K562 (cell line): ENCODE measurements around the gene CLIP2. TPM values are rescaled to one million over a fixed set of nuclear protein-coding genes. Genes with fewer than 3 reads are reported as not detected.

Experiments
- ARID2 ChIP-seq: fragments of 450-650 bp; IDR thresholded peaks from 2 replicates; pipeline ENCODE4 v1.6.1; 2017; ENCODE audit warnings: antibody characterized with exemption, mild to moderate bottlenecking
- ATF1 ChIP-seq, 2 experiments: fragments of 450-650 bp in 1 of 2; IDR thresholded peaks; 2 replicates each; pipeline ENCODE4 v1.6.1; 2016; ENCODE audit warnings: missing compliant biosample characterization in 1 of 2, missing genetic modification characterization in 1 of 2
- CC2D1A ChIP-seq: fragments of 450-650 bp; IDR thresholded peaks from 2 replicates; pipeline ENCODE4 v1.6.1; 2017; ENCODE audit warnings: mild to moderate bottlenecking
- CEBPZ ChIP-seq: fragments of 150-350 bp; IDR thresholded peaks from 2 replicates; pipeline ENCODE4 v1.6.1; 2014; ENCODE audit warnings: low read depth, mild to moderate bottlenecking, low read length, borderline replicate concordance
- CLOCK ChIP-seq: fragments of 250-450 bp; sonication (Bioruptor Pico); IDR thresholded peaks from 2 replicates; pipeline ENCODE4 v1.4.0; 2020; ENCODE audit warnings: mild to moderate bottlenecking, moderate library complexity, borderline replicate concordance
- HDAC2 ChIP-seq: fragments of 450-650 bp; IDR thresholded peaks from 2 replicates; pipeline ENCODE4 v1.6.1; 2016; ENCODE audit warnings: mild to moderate bottlenecking
- HLTF ChIP-seq: fragments of 450-650 bp; IDR thresholded peaks from 2 replicates; pipeline ENCODE4 v1.6.1; 2016
- IRF1 ChIP-seq: sonication (generic); formaldehyde crosslinking; IDR thresholded peaks from 2 replicates; pipeline ENCODE4 v1.8.0; 2022; ENCODE audit warnings: missing genetic modification reagents, mild to moderate bottlenecking, borderline replicate concordance
- L3MBTL2 ChIP-seq: fragments of 450-650 bp; IDR thresholded peaks from 2 replicates; pipeline ENCODE4 v1.6.1; 2016; ENCODE audit warnings: mild to moderate bottlenecking, moderate library complexity
- MAFF ChIP-seq: IDR thresholded peaks from 2 replicates; pipeline ENCODE4 v1.6.1; 2012; ENCODE audit warnings: low read length, improper control_type of control experiment
- NCOA4 ChIP-seq: fragments of 450-650 bp; IDR thresholded peaks from 2 replicates; pipeline ENCODE4 v1.6.1; 2018; ENCODE audit warnings: mild to moderate bottlenecking; ENCODE audit not compliant: partially characterized antibody
- NUFIP1 ChIP-seq: fragments of 450-650 bp; IDR thresholded peaks from 2 replicates; pipeline ENCODE4 v1.6.1; 2018; ENCODE audit not compliant: partially characterized antibody
- SIX5 ChIP-seq, 2 experiments: IDR thresholded peaks; 2 replicates each; pipeline ENCODE4 v1.6.1; 2011; ENCODE audit warnings: low read length in 2 of 2, borderline replicate concordance in 1 of 2, low read depth in 1 of 2, mild to moderate bottlenecking in 1 of 2, moderate library complexity in 1 of 2; ENCODE audit not compliant: insufficient read depth in 1 of 2
- TCF7L2 ChIP-seq: fragments of 150-350 bp; IDR thresholded peaks from 2 replicates; pipeline ENCODE4 v1.6.1; 2016; ENCODE audit warnings: low read depth, mild to moderate bottlenecking, low read length, moderate library complexity
- TRIM25 ChIP-seq: fragments of 450-650 bp; IDR thresholded peaks from 2 replicates; pipeline ENCODE4 v1.7.0; 2016; ENCODE audit warnings: borderline replicate concordance
- U2AF1 ChIP-seq: fragments of 200-400 bp; formaldehyde crosslinking; optimal IDR thresholded peaks from 2 replicates; pipeline ENCODE3; 2017; ENCODE audit warnings: mild to moderate bottlenecking, low read depth, low read length, moderate library complexity
- ZNF274 ChIP-seq: IDR thresholded peaks from 2 replicates; pipeline ENCODE4 v1.6.1; 2011; ENCODE audit warnings: low read depth, mild to moderate bottlenecking, low read length, moderate library complexity, borderline replicate concordance
- ZNF77 ChIP-seq: fragments of 250-450 bp; sonication (Bioruptor Pico); IDR thresholded peaks from 2 replicates; pipeline ENCODE4 v1.5.0; 2020
- ZSCAN32 ChIP-seq: fragments of 450-650 bp; formaldehyde crosslinking; IDR thresholded peaks from 2 replicates; pipeline ENCODE4 v1.4.0; 2020; ENCODE audit warnings: mild to moderate bottlenecking, moderate library complexity
- ZZZ3 ChIP-seq: fragments of 450-650 bp; IDR thresholded peaks from 2 replicates; pipeline ENCODE4 v1.6.1; 2016; ENCODE audit warnings: antibody characterized with exemption, mild to moderate bottlenecking, moderate library complexity
- polyA plus RNA-seq, 8 experiments: library from polyadenylated mRNA; depleted of rRNA in 4 of 8; stranded (reverse) in 5 of 8; unstranded in 3 of 8; fragments of >200 nt; fragmentation: Nextera tagmentation in 2 of 8; fragmentation: Illumina TruSeq in 1 of 8; extraction: Ambion mirVana in 2 of 8; extraction: Trizol in 1 of 8; gene quantifications; 2 replicates each; pipeline versions ENCODE4 v1.2.1 to v1.2.3, GENCODE V29; 2011 to 2014; ENCODE audit warnings: inconsistent platforms in 1 of 8, missing spikeins in 1 of 8
- total RNA-seq, 7 experiments: library from RNA; depleted of rRNA in 6 of 7; stranded (reverse); fragments of >200 nt in 6 of 7; fragmentation: Illumina TruSeq in 2 of 7; extraction: Trizol in 2 of 7; gene quantifications; 2 replicates each; pipeline versions ENCODE4 v1.2.1 to v1.2.3, GENCODE V29; 2011 to 2021; ENCODE audit warnings: low replicate concordance in 1 of 7

The CLIP2 gene
- total and polyA plus RNA-seq, 9 of the 15 experiments (the other 6 are each of a cell fraction or from before 2014, with no cell fraction given): 0.07 to 5.4 (median 2.1) TPM

- peak; percentile 99 for TF ChIP-seq U2AF1
- TF ChIP-seq ZNF77 (CRISPR knock-in tag): no peak
- TF ChIP-seq L3MBTL2: peak; percentile 88
- TF ChIP-seq MAFF: no peak
- no peak for TF ChIP-seq CC2D1A
- no peak for TF ChIP-seq CEBPZ
- TF ChIP-seq TRIM25: no peak; the same call in 1 of the 2 replicates
- no peak for TF ChIP-seq NCOA4
- peak; percentile 96 for TF ChIP-seq ZZZ3
- TF ChIP-seq ZNF274: no peak
- no peak for TF ChIP-seq NUFIP1
- no peak for TF ChIP-seq TCF7L2
- peak in 1 of 2 experiments; percentile 21; a peak in 1 of 4 replicates for TF ChIP-seq SIX5 (IDR thresholded peaks at IDR 0.05; ENCODE audit: borderline replicate concordance in 1 of 2, insufficient read depth in 1 of 2, low read depth in 1 of 2, low read length in 2 of 2)
- no peak for TF ChIP-seq HLTF
- peak; percentile 14; the same call in 1 of the 2 replicates for TF ChIP-seq ARID2
- TF ChIP-seq CLOCK (CRISPR knock-in tag): no peak
- no peak for TF ChIP-seq ZSCAN32 (CRISPR knock-in tag)
- no peak; the same call in 1 of the 2 replicates for TF ChIP-seq HDAC2
- 0 out of 2 replicates have a peak, but pooled peaks have one; percentile 25 for TF ChIP-seq IRF1 (CRISPR knock-in tag)
- TF ChIP-seq ATF1 (CRISPR knock-in tag; IDR thresholded peaks at IDR 0.05): peak; percentile 61
- TF ChIP-seq ATF1 (tag; IDR thresholded peaks at IDR 0.05): peak; percentile 96
These were observed 34.9 kb upstream of the CLIP2 start, which contains the start of gene RFC2 (continued) for GRCh38 chr7:74254129-74254857.
